ENCODE measurements around the gene SORCS2.

DNA sequence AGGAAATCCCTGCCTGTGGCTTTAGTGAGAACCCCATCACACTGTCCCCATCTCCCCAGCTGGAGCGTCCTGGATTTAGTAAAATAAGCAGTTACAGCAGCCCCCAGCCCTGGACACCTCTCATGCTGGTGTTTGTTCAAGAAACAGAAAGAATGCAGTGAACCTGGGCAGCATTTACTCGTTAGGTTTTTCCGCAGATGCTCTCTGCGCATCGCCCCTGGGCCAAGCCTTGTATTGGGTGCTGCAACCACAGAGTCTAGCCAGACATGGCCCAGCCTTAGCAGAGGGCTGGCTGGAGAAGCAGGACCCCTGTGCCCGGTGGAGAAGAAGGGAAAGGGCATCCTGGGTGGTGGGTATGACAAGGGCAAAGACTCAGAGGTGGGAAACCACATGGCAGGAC, 378.7 kb downstream of the SORCS2 start:
- TF ChIP-seq SIN3A (IDR thresholded peaks at IDR 0.05; ENCODE audit: borderline replicate concordance, insufficient read depth, low read length) (no peak), POLR2AphosphoS5 (IDR thresholded peaks at IDR 0.05; ENCODE audit: low read depth, low read length) (no peak), TAF1 (IDR thresholded peaks at IDR 0.05; ENCODE audit: borderline replicate concordance, insufficient read depth, low read length) (no peak), FOXP2 (optimal IDR thresholded peaks at IDR 0.05; ENCODE audit: borderline replicate concordance, extremely low read depth, extremely low read length, insufficient read depth) (no peak)
- TF ChIP-seq, protein P1, sequence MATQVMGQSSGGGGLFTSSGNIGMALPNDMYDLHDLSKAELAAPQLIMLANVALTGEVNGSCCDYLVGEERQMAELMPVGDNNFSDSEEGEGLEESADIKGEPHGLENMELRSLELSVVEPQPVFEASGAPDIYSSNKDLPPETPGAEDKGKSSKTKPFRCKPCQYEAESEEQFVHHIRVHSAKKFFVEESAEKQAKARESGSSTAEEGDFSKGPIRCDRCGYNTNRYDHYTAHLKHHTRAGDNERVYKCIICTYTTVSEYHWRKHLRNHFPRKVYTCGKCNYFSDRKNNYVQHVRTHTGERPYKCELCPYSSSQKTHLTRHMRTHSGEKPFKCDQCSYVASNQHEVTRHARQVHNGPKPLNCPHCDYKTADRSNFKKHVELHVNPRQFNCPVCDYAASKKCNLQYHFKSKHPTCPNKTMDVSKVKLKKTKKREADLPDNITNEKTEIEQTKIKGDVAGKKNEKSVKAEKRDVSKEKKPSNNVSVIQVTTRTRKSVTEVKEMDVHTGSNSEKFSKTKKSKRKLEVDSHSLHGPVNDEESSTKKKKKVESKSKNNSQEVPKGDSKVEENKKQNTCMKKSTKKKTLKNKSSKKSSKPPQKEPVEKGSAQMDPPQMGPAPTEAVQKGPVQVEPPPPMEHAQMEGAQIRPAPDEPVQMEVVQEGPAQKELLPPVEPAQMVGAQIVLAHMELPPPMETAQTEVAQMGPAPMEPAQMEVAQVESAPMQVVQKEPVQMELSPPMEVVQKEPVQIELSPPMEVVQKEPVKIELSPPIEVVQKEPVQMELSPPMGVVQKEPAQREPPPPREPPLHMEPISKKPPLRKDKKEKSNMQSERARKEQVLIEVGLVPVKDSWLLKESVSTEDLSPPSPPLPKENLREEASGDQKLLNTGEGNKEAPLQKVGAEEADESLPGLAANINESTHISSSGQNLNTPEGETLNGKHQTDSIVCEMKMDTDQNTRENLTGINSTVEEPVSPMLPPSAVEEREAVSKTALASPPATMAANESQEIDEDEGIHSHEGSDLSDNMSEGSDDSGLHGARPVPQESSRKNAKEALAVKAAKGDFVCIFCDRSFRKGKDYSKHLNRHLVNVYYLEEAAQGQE (IDR thresholded peaks at IDR 0.05; ENCODE audit: insufficient read depth in 1 of 2, low read depth in 2 of 2, low read length in 2 of 2), result no peak

Measured in PFSK-1 (cell line).